HuH-7 (cell line): Measurements from ENCODE around the gene TRPV4.

Experiments used
- DNase-seq: peaks from one replicate; pipeline ENCODE4 v3.0.0; 2011; ENCODE audit warnings: low spot score

TRPV4 gene

GRCh38 chr12:109776624-109777023 lies 56.6 kb downstream of the TRPV4 start:
- DNase-seq, result no peak

- DNase-seq, result peak; percentile 99
Measured at GRCh38 chr12:109775172-109775881, 57.9 kb downstream of the TRPV4 start.

GRCh38 chr12:109773384-109774011 lies 59.7 kb downstream of the TRPV4 start:
- DNase-seq, result no peak

GRCh38 chr12:109772622-109773321 lies 60.4 kb downstream of the TRPV4 start:
- no peak for DNase-seq

- DNase-seq, result no peak
Measured at GRCh38 chr12:109771746-109772621, 61.2 kb downstream of the TRPV4 start.

- no peak for DNase-seq
Measured at GRCh38 chr12:109770861-109771670, 62.1 kb downstream of the TRPV4 start.

- DNase-seq, result no peak
Measured at GRCh38 chr12:109770104-109770860, 62.9 kb downstream of the TRPV4 start.

GRCh38 chr12:109768901-109769670 lies 64.1 kb downstream of the TRPV4 start:
- no peak for DNase-seq

GRCh38 chr12:109767991-109768900 lies 65.0 kb downstream of the TRPV4 start:
- no peak for DNase-seq

- DNase-seq, result no peak
Measured at GRCh38 chr12:109767456-109767855, 65.7 kb downstream of the TRPV4 start.

GRCh38 chr12:109766251-109766778 lies 66.9 kb downstream of the TRPV4 start:
- DNase-seq, result no peak

GRCh38 chr12:109765446-109765810 lies 67.8 kb downstream of the TRPV4 start:
- DNase-seq, result no peak

- no peak for DNase-seq
Measured at GRCh38 chr12:109764776-109765445, 68.3 kb downstream of the TRPV4 start.

- peak; percentile 53 for DNase-seq
Measured at GRCh38 chr12:109764123-109764522, 69.1 kb downstream of the TRPV4 start.

GRCh38 chr12:109763201-109763841 lies 69.9 kb downstream of the TRPV4 start:
- DNase-seq, result no peak

GRCh38 chr12:109762673-109763191 lies 70.5 kb downstream of the TRPV4 start:
- no peak for DNase-seq

GRCh38 chr12:109762071-109762672 lies 71.0 kb downstream of the TRPV4 start:
- DNase-seq, result no peak
